Vagina (tissue), 2 donors: ENCODE measurements around the gene LHFPL5.

Experiments
- CTCF ChIP-seq, 3 experiments: fragments of 450-650 bp in 2 of 3; fragments of 200-600 bp in 1 of 3; sonication (generic) in 1 of 3; IDR thresholded peaks; one replicate each; pipeline ENCODE4 v1.5.1; 2017 to 2019; ENCODE audit warnings: antibody characterized with exemption in 3 of 3, mild to moderate bottlenecking in 2 of 3, moderate library complexity in 2 of 3
- POLR2A ChIP-seq, 2 donors: fragments of 450-650 bp; IDR thresholded peaks; one replicate each; pipeline ENCODE4 v1.6.1; 2017; ENCODE audit warnings: antibody characterized with exemption in 2 of 2, mild to moderate bottlenecking in 2 of 2, moderate library complexity in 2 of 2
- POLR2AphosphoS5 ChIP-seq, 2 donors: sonication (generic); formaldehyde crosslinking; IDR thresholded peaks; one replicate each; pipeline ENCODE4 v1.9.0; 2017; ENCODE audit warnings: antibody characterized with exemption in 2 of 2, mild to moderate bottlenecking in 2 of 2, low read depth in 1 of 2; ENCODE audit not compliant: insufficient read depth in 1 of 2

- no peak for TF ChIP-seq CTCF (IDR thresholded peaks at IDR 0.05)
- TF ChIP-seq POLR2AphosphoS5 (IDR thresholded peaks at IDR 0.05; ENCODE audit: insufficient read depth in 1 of 2, low read depth in 1 of 2), result no peak
- no peak for TF ChIP-seq POLR2A (IDR thresholded peaks at IDR 0.05)
Measured at GRCh38 chr6:35759426-35759825, 45.7 kb upstream of the LHFPL5 start.
